NCI-H1930 (cell line): ENCODE results near the gene DLG2.
"Not testable (repeated sequence)": the region's sequence is repeated elsewhere in the genome, so short reads cannot be mapped to it uniquely, and the experiment has no call there.

ENCODE experiments used
- DNase-seq, 2 experiments: peaks; one replicate each; lab custom pipeline; 2025; lab: John Stamatoyannopoulos, UW

The DLG2 gene

DNA sequence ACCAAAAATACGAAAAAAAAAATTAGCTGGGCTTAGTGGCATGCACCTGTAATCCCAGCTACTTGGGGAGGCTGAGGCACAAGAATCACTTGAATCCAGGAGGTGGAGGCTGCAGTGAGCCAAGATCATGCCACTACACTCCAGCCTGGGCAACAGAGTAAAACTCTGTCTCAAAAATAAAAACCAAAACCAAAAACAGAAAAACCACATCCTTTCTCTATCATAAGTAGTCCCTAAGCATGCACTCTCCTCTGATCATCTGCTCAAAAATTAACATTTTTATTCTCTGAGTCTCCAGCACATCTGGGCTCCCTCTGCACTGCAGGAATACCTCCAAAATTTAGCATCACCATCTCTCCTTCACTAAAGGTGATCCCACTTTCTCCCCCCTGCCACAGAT lies 516.9 kb downstream of the DLG2 start:
- DNase-seq = not testable (repeated sequence)

DNA sequence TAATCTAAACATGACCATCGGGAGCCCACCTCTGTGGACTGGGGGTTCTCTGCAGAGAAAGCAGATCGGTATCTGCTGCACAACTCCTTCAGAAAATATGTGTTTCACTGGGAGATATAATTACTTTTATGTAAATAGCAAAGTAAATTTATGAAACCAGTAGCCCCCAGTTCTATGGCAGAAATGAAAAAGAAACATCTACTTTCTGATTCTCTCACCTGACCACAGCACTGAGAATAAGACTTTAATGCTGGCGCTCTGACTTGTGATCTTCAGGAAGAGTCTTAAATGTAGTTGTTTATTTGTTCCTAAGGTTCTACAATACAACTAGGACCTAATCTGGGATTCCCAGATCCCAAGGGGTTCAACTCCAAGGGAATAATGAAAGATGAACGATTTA lies 518.0 kb downstream of the DLG2 start:
- no peak for DNase-seq

DNA sequence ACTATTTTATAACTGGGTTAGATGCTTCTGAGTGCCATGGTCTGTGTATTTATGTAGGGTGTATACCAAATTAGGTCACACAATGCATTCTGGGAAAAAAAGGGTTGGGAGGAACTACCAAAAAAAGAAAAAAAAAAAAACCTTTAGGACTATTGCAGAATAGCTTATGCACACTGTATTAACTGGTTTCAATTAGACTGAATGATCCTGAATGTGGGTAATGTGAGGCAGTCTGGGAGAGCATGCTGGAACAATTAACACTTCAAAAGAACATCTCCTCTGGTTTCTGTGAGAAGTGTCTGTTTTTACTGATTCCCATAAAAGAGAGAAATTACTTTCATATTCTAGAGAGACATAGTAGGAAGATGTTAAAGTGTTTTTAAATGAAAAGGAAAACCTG lies 521.3 kb downstream of the DLG2 start:
- DNase-seq = no peak

DNA sequence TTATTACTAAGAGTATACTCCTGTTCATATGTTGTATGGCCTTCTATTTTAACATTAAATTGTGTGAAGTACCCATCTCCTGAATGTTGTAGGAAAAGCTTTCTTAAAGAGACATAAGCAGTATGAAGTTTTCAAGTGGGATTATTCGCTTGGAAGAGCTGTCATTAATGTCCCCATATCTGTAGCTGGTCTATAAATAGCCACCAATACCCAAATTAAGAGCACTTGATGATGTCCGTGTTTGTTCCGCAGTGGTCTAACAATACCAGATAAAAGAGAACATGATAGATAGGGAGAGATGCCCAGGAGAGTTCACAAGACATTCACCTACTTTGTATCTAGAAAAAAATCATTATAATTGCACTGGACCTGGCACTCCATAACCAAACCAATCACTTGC lies 527.6 kb downstream of the DLG2 start:
- DNase-seq = no peak

DNA sequence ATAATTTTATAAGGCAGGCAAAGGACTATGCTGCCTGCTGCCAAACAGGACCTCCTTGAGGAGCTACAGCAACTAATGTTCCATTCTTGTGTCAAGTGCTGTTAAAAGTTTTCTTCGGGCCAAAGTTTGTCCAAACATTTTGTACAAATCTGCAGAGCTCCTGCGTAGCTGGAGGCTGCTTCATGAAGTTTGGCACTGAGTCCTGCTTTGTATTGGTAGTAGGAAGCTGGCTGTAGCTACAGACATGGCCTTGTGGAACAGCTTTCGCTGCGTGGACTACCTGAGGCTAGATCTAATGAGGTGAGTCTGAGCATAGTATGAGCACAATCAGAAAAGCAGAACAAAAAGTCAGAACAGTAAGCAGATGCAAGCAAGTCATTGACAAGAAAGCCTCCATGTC lies 528.1 kb downstream of the DLG2 start:
- DNase-seq = no peak

DNA sequence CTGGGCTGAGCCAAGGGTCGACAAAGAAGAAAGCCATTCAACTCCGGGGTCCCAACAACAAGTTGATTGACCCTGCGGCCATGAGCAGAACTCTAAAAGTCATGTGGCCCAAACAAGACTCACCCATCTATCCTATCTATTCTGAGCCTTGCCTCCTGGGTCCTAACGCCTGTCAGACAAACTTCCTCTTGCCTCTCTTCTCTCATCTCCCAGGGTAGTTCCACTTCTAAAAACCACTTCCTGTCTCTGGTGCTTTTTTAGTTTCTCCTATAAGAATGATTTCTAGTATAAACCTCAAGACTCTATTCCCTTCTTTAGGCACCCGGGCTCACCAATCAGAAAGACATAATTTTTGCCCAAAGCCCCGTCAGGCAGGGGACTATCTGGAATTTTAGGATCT lies 530.2 kb downstream of the DLG2 start:
- DNase-seq = no peak

DNA sequence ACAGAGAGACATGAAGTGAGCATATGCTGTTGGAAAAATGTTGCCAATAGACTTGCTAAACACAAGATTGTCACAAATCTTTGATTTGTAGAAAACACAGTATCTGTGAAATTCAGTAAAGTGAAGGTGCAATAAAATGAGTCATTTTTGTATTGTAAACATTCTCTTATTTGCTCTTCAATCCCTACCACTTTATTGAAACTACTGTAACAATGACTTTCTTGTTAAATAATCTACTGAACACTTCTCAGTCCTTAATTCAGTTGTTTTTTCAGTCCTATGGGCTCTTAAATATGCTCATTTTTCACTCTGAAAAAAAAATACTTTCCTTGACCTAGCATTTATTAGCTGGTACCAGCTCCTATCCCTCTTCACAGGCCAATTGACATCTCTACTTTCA lies 531.9 kb downstream of the DLG2 start:
- no peak for DNase-seq

DNA sequence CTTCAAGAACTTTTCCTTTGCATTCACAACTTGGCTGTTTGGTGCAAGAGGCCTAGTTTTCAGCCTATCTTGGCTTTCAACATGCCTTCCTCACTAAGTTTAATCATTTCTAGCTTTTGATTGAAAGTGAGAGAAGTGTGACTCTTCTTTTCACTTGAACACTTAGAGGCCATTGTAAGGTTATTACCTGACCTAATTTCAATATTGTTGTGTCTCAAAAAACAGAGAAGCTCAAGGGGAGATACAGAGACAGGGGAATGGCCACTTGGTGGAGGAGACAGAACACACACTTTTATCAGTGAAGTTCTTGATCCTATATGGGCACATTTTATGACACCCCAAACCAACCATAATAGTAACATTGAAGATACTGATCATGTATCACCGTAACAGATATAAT lies 532.3 kb downstream of the DLG2 start:
- DNase-seq = no peak

DNA sequence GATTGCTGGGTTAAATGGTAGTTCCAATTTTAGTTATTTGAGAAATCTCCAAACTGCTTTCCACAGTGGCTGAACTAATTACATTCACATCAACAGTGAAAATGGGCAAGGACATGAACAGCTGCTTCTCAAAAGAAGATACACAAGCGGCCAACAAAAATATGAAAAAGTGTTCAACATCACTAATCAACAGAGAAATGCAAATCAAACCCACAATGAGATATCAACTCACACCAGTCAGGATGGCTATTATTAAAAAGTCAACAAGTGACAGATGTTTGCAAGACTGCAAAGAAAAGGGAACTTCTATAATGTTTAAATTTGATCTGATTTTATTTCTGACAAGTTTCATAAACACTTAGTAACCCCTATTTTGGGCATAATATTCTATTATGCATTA lies 537.5 kb downstream of the DLG2 start:
- no peak for DNase-seq

DNA sequence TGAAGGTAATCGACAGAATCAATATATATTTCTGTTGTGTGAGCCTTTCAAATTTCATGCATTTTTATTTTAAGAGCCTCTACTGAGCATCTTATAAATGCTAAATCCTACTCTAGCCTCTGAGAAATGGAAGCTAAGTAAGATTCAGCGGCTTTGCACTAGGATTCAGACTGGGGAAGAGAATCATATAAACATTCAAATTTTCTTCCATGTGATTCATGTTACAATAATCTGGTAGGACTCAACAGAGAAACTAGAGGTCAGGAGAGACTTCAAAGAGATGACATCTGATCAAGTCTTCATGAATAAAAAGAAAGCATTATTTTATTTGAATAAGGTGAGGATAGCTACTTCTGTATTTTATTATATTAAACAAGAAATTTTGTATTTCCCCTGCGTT lies 538.9 kb downstream of the DLG2 start:
- no peak for DNase-seq

DNA sequence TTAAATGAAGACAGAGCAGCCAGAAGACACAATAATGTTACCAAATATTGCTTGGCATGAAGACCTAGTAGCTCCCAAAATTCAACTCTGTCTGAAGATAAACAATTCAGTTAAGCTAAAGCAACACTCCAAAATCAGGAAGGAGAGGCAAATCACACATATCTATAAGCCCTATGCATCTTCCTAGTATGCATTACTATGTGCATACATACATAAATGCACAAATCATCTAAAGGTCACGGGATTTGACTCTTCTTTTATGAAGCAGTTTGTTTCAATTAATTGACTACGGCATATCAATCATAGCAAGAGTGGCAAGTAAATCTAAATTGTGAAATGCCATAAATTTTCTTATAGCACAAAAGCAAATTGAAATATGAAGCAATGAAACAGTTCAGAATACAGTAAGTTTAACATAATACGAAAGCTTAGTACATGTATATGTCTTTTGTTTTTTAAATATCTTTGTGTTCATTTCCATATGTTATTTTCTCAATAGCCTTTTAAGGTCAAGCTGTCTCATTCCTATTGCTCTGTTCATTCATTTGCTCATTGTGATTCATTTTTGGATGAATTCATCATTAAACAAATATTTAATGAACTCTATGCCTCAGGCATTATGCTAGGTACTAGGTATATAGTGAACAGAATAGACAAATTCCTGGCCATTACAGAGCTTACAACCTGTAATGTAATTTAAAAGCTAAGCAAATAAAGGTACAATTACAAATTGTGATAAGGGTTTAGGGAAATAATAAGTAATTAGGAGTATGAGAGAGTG lies 540.5 kb downstream of the DLG2 start:
- no peak for DNase-seq

DNA sequence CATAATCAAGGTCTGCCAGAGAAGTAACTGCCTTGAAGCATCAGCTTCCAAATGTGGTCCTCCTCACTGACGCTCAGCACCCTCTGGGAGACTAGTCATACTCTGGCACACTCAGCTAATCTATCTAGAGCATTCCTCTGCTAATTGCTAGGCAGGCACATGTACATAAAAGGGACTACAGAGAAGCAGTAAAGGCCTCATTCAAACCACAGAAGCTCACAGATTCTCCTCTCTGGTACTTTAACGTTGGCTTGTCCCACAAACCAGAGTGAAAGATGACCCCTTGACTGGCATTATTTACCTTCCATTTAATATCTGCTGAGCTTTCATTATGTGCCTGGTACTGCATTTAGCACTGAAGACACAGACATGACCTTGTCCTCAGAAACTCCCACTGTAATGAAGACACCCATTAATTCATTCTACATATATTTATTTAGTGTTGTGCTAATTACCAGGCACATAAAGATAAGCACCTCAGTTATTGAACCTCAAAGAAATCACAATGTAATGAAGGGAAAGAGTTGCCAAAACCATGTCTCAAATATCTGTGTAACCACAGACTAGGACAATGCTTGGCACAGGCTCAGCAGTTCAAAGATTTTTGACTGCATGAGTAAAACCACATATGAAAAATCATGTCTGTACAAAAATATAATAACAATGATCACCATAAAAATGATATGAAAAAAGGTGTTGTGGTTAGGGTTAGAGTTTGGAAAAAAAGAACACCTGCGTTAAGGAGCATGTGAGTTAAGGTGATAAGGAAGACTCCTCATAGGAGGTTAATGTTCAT lies 550.4 kb downstream of the DLG2 start:
- DNase-seq = no peak

DNA sequence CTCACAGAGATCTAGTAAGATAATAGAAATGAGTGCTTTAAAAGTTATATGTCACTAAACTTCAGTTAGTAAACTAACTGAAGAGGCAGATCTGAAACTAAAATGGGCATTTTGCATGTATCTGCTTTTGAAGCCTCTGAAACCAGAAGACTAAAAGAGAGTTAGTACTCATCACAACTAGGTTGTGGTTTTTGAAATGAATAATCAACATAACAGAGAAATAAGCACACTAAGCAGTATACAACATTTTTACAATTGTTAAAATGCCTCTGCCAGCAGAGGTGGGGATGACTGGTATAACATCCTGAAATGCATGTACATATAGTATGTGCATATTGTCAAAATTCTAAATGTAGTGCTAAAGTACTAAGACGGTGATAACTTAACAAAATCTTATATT lies 564.5 kb downstream of the DLG2 start:
- DNase-seq = no peak

DNA sequence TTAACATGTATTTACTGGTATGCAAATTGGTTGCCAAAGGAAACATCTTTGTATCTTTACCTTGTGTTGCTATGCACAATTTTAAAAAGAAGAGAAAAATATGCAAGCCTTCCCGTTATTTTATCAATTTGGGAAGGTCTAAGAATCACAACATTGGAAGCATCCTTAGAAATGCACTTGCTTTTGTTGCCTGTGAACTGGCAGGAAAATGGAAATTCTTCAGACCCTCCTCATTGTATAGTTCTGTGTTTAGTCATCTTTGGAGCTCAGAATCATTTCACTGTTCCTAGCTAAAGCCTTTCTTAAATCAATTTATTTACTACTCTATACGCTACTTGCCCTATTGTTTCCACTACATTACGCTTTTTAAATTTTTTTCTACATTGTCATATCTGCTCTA lies 574.5 kb downstream of the DLG2 start:
- DNase-seq = no peak

DNA sequence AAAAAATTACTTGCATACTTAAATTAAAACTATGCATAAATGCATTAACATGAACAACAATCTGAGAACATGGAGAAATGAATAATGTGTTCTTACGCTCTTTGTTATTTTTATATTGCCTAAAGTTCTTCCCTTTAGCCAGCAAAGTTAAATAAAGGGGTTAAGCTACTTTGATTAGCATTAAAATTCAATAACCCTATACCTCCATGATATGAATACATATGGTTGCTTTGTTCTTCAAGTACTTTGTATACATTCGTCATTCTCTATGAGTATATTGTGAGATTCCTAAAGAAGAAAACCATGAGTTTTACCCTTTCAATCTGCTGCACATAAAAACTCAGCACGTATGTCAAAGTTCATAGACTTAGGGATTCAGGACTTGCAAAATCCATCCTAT lies 578.3 kb downstream of the DLG2 start:
- no peak for DNase-seq

DNA sequence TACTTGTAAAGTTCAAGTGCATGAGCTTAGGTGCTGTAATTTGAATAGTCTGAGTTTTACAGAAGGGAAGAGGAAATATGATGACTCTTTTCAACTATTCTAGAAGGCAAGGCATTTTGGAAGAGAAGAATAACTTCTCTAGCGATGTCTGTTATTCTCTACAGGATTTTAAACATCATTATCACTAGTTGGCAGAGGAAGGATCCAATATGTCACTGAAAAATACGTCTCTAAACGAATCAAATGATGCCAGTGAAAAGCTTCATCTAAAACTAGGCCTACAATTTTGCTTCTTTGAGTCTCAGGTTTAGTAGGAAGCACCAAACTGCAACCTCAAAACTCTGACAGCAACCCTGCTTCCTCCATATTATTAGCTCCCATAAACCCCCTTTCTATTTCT lies 581.4 kb downstream of the DLG2 start:
- no peak for DNase-seq

DNA sequence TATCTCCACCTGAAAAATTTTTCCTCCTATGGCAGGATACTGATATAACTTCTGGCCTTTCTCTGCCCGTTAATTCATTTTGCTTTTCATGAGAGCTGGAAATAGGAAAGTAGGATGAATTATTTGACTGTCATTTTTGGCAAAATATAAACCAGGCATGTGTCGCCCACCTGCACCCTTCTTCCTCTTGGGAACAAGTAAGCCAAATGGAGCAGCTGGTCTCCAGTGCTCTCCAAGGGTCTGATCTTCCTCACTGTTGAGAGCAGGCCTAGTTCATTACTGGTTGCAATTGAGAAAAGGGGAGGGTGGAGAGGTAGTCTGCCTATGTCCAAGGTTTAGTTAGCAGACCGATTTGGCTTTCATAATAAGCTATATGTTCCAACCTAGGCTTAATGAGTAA lies 582.2 kb downstream of the DLG2 start:
- DNase-seq = no peak

DNA sequence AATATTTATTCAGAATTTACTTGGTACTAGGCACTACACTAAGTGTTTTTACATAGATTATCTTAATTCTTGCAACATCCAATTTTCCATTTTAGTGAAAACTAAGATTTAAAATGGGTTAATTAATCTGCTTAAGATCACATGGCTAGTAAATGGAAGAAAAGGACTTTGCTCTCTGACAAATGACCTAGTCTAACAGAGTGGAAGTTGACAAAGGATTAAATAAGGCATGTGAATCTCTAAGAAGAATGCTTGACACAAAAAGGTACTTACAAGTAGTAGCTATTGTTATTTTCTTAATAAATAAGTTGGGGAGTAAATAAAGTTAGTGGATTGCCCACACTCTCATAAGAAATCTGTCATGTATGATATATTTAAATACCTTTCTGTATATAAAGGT lies 584.8 kb downstream of the DLG2 start:
- DNase-seq = no peak

DNA sequence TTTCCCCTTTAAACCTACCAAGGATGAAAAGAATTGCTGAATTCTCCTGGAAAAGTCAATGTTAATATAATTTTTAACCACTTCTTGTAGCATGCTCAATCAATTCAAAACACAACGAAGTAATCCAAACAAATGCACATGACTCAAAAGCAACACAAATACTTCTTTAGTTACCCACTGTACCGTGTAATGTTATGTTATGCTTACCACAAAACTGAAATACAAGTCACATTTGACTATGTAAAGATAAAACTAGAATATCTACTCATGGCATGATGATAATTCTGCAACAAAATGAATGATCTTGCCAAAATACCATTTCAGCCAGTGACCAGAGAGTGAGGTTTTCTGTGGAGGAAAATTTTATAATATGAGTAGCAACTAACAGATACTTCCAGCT lies 587.0 kb downstream of the DLG2 start:
- no peak for DNase-seq

DNA sequence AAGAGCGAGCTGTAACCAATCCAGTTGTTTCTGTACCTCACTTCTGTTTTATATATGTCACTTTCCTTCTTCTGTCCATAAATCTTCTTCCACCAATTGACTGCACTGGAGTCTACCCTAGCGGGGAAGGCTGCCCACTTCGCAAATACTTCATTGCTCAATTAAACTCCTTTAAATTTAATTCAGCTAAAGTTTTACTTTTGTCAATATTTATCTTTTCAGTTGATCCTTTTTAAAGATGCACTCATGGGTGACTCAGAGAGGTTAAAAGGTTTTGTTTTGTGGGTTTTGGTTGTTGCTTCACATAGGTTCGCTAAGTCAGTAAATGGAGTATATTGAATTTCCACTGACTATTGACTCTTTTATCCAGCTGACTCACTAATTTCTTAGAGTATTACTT lies 597.2 kb downstream of the DLG2 start:
- no peak for DNase-seq

DNA sequence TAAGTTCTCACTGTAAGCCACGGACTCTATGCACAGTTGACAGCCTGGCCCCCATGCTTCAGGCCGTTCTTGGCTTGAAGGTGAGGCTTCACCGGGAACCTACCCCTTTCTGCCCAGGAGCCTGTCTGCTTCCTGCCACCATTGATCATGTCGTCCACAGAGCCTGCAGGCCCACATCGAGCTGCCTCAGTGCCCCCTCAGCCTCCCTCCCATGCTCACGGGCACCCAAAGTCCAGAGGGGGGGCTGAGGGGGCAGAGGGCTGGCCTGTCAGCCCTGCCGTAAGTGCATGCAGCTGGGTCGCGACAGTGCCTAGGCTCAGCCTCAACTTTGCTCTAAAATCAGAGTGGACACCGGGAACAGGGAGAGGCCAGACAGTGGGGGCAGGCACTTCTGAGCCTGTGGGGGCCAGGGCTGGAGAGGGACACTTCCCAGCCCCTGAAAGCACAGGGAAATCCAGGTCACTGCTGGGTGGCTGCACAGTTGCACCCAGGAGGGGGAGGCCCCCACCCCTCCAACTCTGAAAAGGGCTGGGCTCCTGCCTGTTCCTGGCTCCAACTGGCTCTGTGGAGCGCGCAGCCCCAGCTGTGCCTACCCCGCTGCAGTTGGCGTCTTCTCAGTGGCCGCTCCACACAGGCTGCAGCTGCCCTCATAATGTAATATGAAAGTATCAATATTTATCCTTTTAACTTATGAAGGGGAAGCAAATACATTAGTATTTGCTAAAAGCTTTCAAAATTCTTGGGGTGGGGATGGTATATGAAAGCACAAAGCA lies 598.6 kb downstream of the DLG2 start:
- no peak for DNase-seq

DNA sequence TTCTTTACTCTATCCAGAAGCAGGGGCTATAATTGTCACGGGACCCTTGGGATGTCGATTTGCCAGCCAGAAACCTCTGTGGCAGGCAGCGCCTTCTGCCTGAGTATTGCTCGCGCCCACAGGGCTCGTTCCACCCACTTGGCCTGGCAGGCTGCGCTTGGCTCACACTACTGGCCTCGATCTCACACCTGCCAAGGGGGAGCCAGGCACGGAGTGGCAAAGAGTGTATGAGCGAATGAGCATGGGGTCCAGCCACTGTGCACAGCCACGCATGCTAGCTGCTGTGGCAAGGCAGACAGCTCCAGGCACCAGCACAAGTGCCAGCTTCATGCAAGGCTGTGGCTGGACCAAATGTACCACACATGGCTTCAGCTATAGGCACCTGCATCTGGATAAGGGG lies 599.8 kb downstream of the DLG2 start:
- DNase-seq = no peak

DNA sequence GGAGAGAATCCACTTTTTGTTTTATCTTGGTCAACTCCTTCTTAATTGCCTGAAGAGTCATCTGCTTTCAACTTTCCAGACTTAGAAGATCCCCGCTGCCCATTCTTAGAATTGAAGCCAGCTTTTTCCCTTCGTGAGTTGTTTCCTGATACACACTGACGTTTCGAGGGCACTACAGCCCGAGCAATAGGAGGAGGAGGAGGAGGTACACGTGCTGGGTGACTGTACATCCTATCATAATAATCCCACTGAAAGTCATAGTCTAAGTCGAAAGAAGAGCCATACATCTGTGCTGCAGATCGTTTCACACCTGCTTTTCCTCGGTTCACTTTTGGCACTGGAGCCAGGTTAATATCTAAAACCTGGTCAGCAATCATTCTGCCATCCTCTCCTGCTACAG lies 606.1 kb downstream of the DLG2 start:
- no peak for DNase-seq
